BE2C (cell line): ENCODE measurements around the gene ALK.

Source experiments
- DNase-seq: peaks from one replicate; pipeline ENCODE4 v3.0.0-alpha.2; 2020
- H3K27me3 ChIP-seq: fragments of 250-450 bp; sonication (Bioruptor Pico); 2 replicates; pipeline ENCODE4 v1.5.1; 2020; ENCODE audit warnings: mild to moderate bottlenecking
- H3K36me3 ChIP-seq: fragments of 250-450 bp; sonication (Bioruptor Pico); 2 replicates; pipeline ENCODE4 v1.5.1; 2020; ENCODE audit warnings: mild to moderate bottlenecking
- H3K4me1 ChIP-seq: fragments of 250-450 bp; sonication (Bioruptor Pico); 2 replicates; pipeline ENCODE4 v1.5.1; 2020
- H3K4me3 ChIP-seq: 2 replicates; pipeline ENCODE4 v1.5.1; 2011; ENCODE audit warnings: low read depth, low read length
- H3K9me3 ChIP-seq: fragments of 250-450 bp; sonication (Bioruptor Pico); 2 replicates; pipeline ENCODE4 v1.5.1; 2020
- CTCF ChIP-seq: IDR thresholded peaks from 2 replicates; pipeline ENCODE4 v1.5.1; 2012; ENCODE audit warnings: mild to moderate bottlenecking, low read depth, low read length

Gene ALK

GRCh38 chr2:29343830-29344229 is 577.6 kb downstream of the ALK start:
- Histone ChIP-seq H3K27me3 (no peaks in the 10 kb centered on the region), H3K36me3 (no peaks in the 10 kb centered on the region), H3K4me1 (no peaks in the 10 kb centered on the region), H3K4me3 (no peak overlapping the region), H3K9me3 (no peaks in the 10 kb centered on the region)
- peak; percentile 26; the same call in 1 of the 2 replicates for TF ChIP-seq CTCF
- DNase-seq, result no peak

- Histone ChIP-seq H3K27me3 (no peaks in the 10 kb centered on the region), H3K9me3 (no peaks in the 10 kb centered on the region), H3K36me3 (no peaks in the 10 kb centered on the region), H3K4me3 (no peak overlapping the region), H3K4me1 (no peaks in the 10 kb centered on the region)
- DNase-seq, result no peak
- no peak for TF ChIP-seq CTCF
Measured at GRCh38 chr2:29336341-29337241, 584.8 kb downstream of the ALK start.

- no peaks in the 10 kb centered on the region for H3K4me1 ChIP-seq
- DNase-seq, result no peak
- no peaks in the 10 kb centered on the region for H3K36me3 ChIP-seq
- no peak for TF ChIP-seq CTCF
- H3K9me3 ChIP-seq, result no peaks in the 10 kb centered on the region
- H3K27me3 ChIP-seq, result no peaks in the 10 kb centered on the region
- H3K4me3 ChIP-seq, result no peak overlapping the region
Measured at GRCh38 chr2:29335396-29335795, 586.0 kb downstream of the ALK start.

- no peak for TF ChIP-seq CTCF
- no peak for DNase-seq
Measured at GRCh38 chr2:29334706-29335105, 586.7 kb downstream of the ALK start.

GRCh38 chr2:29332540-29332939 is 588.8 kb downstream of the ALK start:
- no peaks in the 10 kb centered on the region for H3K4me1 ChIP-seq
- H3K9me3 ChIP-seq, result no peaks in the 10 kb centered on the region
- no peak for TF ChIP-seq CTCF
- H3K4me3 ChIP-seq, result no peak overlapping the region
- H3K27me3 ChIP-seq, result no peaks in the 10 kb centered on the region
- no peaks in the 10 kb centered on the region for H3K36me3 ChIP-seq
- no peak for DNase-seq

More at GRCh38 chr2:29334706-29335105, 586.7 kb downstream of the ALK start:
- Histone ChIP-seq H3K4me3 (no peak overlapping the region), H3K9me3 (no peaks in the 10 kb centered on the region), H3K27me3 (no peaks in the 10 kb centered on the region), H3K36me3 (no peaks in the 10 kb centered on the region), H3K4me1 (no peaks in the 10 kb centered on the region)

GRCh38 chr2:29329899-29330298 is 591.5 kb downstream of the ALK start:
- no peaks in the 10 kb centered on the region for H3K9me3 ChIP-seq
- no peaks in the 10 kb centered on the region for H3K4me1 ChIP-seq
- DNase-seq, result no peak
- no peaks in the 10 kb centered on the region for H3K36me3 ChIP-seq
- TF ChIP-seq CTCF, result peak; percentile 44
- no peaks in the 10 kb centered on the region for H3K27me3 ChIP-seq
- H3K4me3 ChIP-seq, result no peak overlapping the region
